IgD-negative memory B cell (primary cell): Measurements from ENCODE around the gene BZW1. TPM values are rescaled to one million over a fixed set of nuclear protein-coding genes. Genes with fewer than 3 reads are reported as not detected.
"Not testable (repeated sequence)": the region's sequence is repeated elsewhere in the genome, so short reads cannot be mapped to it uniquely, and the experiment has no call there.

Experiments
- H3K27ac Mint-ChIP-seq, 3 donors: one replicate each; pipeline ENCODE4 v1.8.0; 2020 to 2022; ENCODE audit warnings: mild to moderate bottlenecking in 3 of 3, mixed read lengths in 3 of 3, moderate library complexity in 1 of 3
- H3K27me3 Mint-ChIP-seq: one replicate; pipeline ENCODE4 v1.8.0; 2021; ENCODE audit warnings: mixed read lengths
- H3K36me3 Mint-ChIP-seq: one replicate; pipeline ENCODE4 v1.8.0; 2020; ENCODE audit warnings: mild to moderate bottlenecking, mixed read lengths
- H3K4me1 Mint-ChIP-seq, 3 donors: one replicate each; pipeline ENCODE4 v1.8.0; 2020 to 2022; ENCODE audit warnings: mixed read lengths in 3 of 3, mild to moderate bottlenecking in 1 of 3
- H3K4me3 Mint-ChIP-seq, 4 donors: one replicate each; pipeline ENCODE4 v1.8.0; 2020 to 2022; ENCODE audit warnings: mild to moderate bottlenecking in 4 of 4, mixed read lengths in 4 of 4, moderate library complexity in 3 of 4
- H3K9me3 Mint-ChIP-seq, 3 donors: one replicate each; pipeline ENCODE4 v1.8.0; 2020 to 2021; ENCODE audit warnings: mixed read lengths in 3 of 3, mild to moderate bottlenecking in 1 of 3
- polyA plus RNA-seq: library from polyadenylated mRNA; unstranded; fragments of 300-500 nt; fragmentation: Illumina TruSeq; gene quantifications from one replicate; pipeline ENCODE4 v1.2.3, GENCODE V29; 2021

Gene BZW1
- polyA plus RNA-seq, 1 donor from 2014 or later = 140 TPM

GRCh38 chr2:200809506-200810251, 2.0 kb upstream of the BZW1 start:
- peaks cover 21 to 23% (median 23%) of the 10 kb centered on the region in 3 donors for H3K4me1 Mint-ChIP-seq
- no peaks in the 10 kb centered on the region for H3K27me3 Mint-ChIP-seq
- H3K4me3 Mint-ChIP-seq = peak overlapping the region in 3 of 4 donors; percentile 23 to 97 (median 94)
- H3K27ac Mint-ChIP-seq = peak overlapping the region in 2 of 3 donors; percentile 76 to 97
- no peaks in the 10 kb centered on the region for H3K9me3 Mint-ChIP-seq
- H3K36me3 Mint-ChIP-seq = peaks cover 2% of the 10 kb centered on the region

GRCh38 chr2:200810252-200810997, 1.3 kb upstream of the BZW1 start:
- H3K4me1 Mint-ChIP-seq = peaks cover 23 to 27% (median 25%) of the 10 kb centered on the region in 3 donors

GRCh38 chr2:200810998-200811332, 745 bp upstream of the BZW1 start:
- Mint-ChIP-seq H3K36me3 (no peaks in the 10 kb centered on the region), H3K9me3 (no peaks in the 10 kb centered on the region), H3K27me3 (no peaks in the 10 kb centered on the region), H3K27ac (peak overlapping the region; percentile 97 to 99 (median 99)), H3K4me1 (peaks cover 23 to 28% (median 27%) of the 10 kb centered on the region in 3 donors), H3K4me3 (peak overlapping the region; percentile 94 to 99 (median 96))

More at GRCh38 chr2:200810252-200810997, 1.3 kb upstream of the BZW1 start:
- Mint-ChIP-seq H3K27me3 (no peaks in the 10 kb centered on the region), H3K27ac (peak overlapping the region; percentile 97 to 99 (median 99)), H3K4me3 (peak overlapping the region; percentile 94 to 99 (median 96)), H3K9me3 (no peaks in the 10 kb centered on the region), H3K36me3 (peaks cover 2% of the 10 kb centered on the region)

- no peaks in the 10 kb centered on the region for H3K27me3 Mint-ChIP-seq
- peaks cover 23 to 28% (median 27%) of the 10 kb centered on the region in 3 donors for H3K4me1 Mint-ChIP-seq
- H3K36me3 Mint-ChIP-seq = peaks cover 2% of the 10 kb centered on the region
- H3K9me3 Mint-ChIP-seq = no peaks in the 10 kb centered on the region
- H3K27ac Mint-ChIP-seq = peak overlapping the region; percentile 87 to 99 (median 97)
- peak overlapping the region; percentile 94 to 99 (median 96) for H3K4me3 Mint-ChIP-seq
Observed at GRCh38 chr2:200812122-200813022, 662 bp downstream of the BZW1 start.

- Mint-ChIP-seq H3K27me3 (no peaks in the 10 kb centered on the region), H3K27ac (peak overlapping the region; percentile 9 to 45 (median 21)), H3K9me3 (no peaks in the 10 kb centered on the region), H3K36me3 (peaks cover 2% of the 10 kb centered on the region), H3K4me1 (peaks cover 23 to 28% (median 27%) of the 10 kb centered on the region in 3 donors), H3K4me3 (peak overlapping the region in 2 of 4 donors; percentile 10 to 81)
Observed at GRCh38 chr2:200814276-200814815, 2.6 kb downstream of the BZW1 start.

- Mint-ChIP-seq H3K36me3 (peaks cover 2% of the 10 kb centered on the region), H3K27me3 (no peaks in the 10 kb centered on the region), H3K4me3 (peak overlapping the region in 1 of 4 donors; percentile 81), H3K27ac (peak overlapping the region in 1 of 3 donors; percentile 21), H3K9me3 (no peaks in the 10 kb centered on the region), H3K4me1 (peaks cover 22 to 28% (median 27%) of the 10 kb centered on the region in 3 donors)
Observed at GRCh38 chr2:200814917-200815316, 3.2 kb downstream of the BZW1 start.

- H3K9me3 Mint-ChIP-seq, H3K36me3 Mint-ChIP-seq, H3K27me3 Mint-ChIP-seq, H3K4me3 Mint-ChIP-seq: not testable (repeated sequence)
- peak overlapping the region in 1 of 3 donors; percentile 64 for H3K27ac Mint-ChIP-seq
- H3K4me1 Mint-ChIP-seq = peaks cover 6 to 12% (median 10%) of the 10 kb centered on the region in 3 donors
Observed at GRCh38 chr2:200818732-200819131, 7.0 kb downstream of the BZW1 start.

- no peaks in the 10 kb centered on the region for H3K27me3 Mint-ChIP-seq
- peak overlapping the region in 1 of 3 donors; percentile 10 for H3K27ac Mint-ChIP-seq
- H3K4me3 Mint-ChIP-seq = no peak overlapping the region
- H3K9me3 Mint-ChIP-seq = no peaks in the 10 kb centered on the region
- H3K36me3 Mint-ChIP-seq = peaks cover 6% of the 10 kb centered on the region
- peaks cover 0 to under 1% (median 0%) of the 10 kb centered on the region in 3 donors for H3K4me1 Mint-ChIP-seq
Observed at GRCh38 chr2:200820573-200821234, 9.0 kb downstream of the BZW1 start.

GRCh38 chr2:200821686-200822245, 10.1 kb downstream of the BZW1 start:
- Mint-ChIP-seq H3K4me3 (no peak overlapping the region), H3K4me1 (no peaks in the 10 kb centered on the region), H3K9me3 (no peaks in the 10 kb centered on the region), H3K36me3 (peaks cover 4% of the 10 kb centered on the region), H3K27me3 (no peaks in the 10 kb centered on the region), H3K27ac (no peak overlapping the region)

GRCh38 chr2:200828104-200828503, 16.4 kb downstream of the BZW1 start:
- Mint-ChIP-seq H3K9me3 (no peaks in the 10 kb centered on the region), H3K4me3 (no peak overlapping the region), H3K27ac (no peak overlapping the region), H3K36me3 (peaks cover 3% of the 10 kb centered on the region), H3K27me3 (no peaks in the 10 kb centered on the region), H3K4me1 (no peaks in the 10 kb centered on the region)

- Mint-ChIP-seq H3K9me3 (no peaks in the 10 kb centered on the region), H3K36me3 (peaks cover 3% of the 10 kb centered on the region), H3K27me3 (no peaks in the 10 kb centered on the region), H3K4me1 (no peaks in the 10 kb centered on the region), H3K27ac (no peak overlapping the region), H3K4me3 (no peak overlapping the region)
Observed at GRCh38 chr2:200828572-200829257, 17.0 kb downstream of the BZW1 start.

- Mint-ChIP-seq H3K27me3 (no peaks in the 10 kb centered on the region), H3K36me3 (peaks cover 3% of the 10 kb centered on the region), H3K27ac (peak overlapping the region in 1 of 3 donors; percentile 80), H3K9me3 (no peaks in the 10 kb centered on the region), H3K4me1 (no peaks in the 10 kb centered on the region), H3K4me3 (no peak overlapping the region)
Observed at GRCh38 chr2:200829258-200829655, 17.5 kb downstream of the BZW1 start.

GRCh38 chr2:200834701-200835100, 23.0 kb downstream of the BZW1 start:
- Mint-ChIP-seq H3K4me3 (no peak overlapping the region), H3K4me1 (peaks cover 0 to 2% (median 0%) of the 10 kb centered on the region in 3 donors), H3K9me3 (peaks cover 2 to 14% (median 9%) of the 10 kb centered on the region in 3 donors), H3K27me3 (no peaks in the 10 kb centered on the region), H3K36me3 (peaks cover 5% of the 10 kb centered on the region), H3K27ac (no peak overlapping the region)
